Epidermal melanocyte (primary cell): ENCODE measurements around the gene ARHGAP27.
A peak's percentile ranks its signal among the peaks of the same experiment; 100 is the strongest.

ENCODE experiments used
- DNase-seq: peaks from one replicate; pipeline ENCODE4 v3.0.0; 2011; ENCODE audit warnings: low spot score; ENCODE audit not compliant: insufficient read length

The ARHGAP27 gene

GRCh38 chr17:45388604-45389325 lies 43.9 kb downstream of the ARHGAP27 start:
- DNase-seq = no peak

- DNase-seq = no peak
Observed at GRCh38 chr17:45387739-45388138, 44.9 kb downstream of the ARHGAP27 start.

GRCh38 chr17:45386178-45386577 lies 46.5 kb downstream of the ARHGAP27 start:
- DNase-seq = no peak

GRCh38 chr17:45385331-45385997 lies 47.2 kb downstream of the ARHGAP27 start:
- DNase-seq = peak; percentile 79

- no peak for DNase-seq
Observed at GRCh38 chr17:45384789-45385262, 47.8 kb downstream of the ARHGAP27 start.

GRCh38 chr17:45384047-45384788 lies 48.5 kb downstream of the ARHGAP27 start:
- DNase-seq = no peak

- no peak for DNase-seq
Observed at GRCh38 chr17:45383003-45383402, 49.7 kb downstream of the ARHGAP27 start.

- DNase-seq = no peak
Observed at GRCh38 chr17:45382226-45382625, 50.4 kb downstream of the ARHGAP27 start.

GRCh38 chr17:45380991-45381390 lies 51.7 kb downstream of the ARHGAP27 start:
- DNase-seq = no peak

- DNase-seq = no peak
Observed at GRCh38 chr17:45380046-45380765, 52.5 kb downstream of the ARHGAP27 start.

GRCh38 chr17:45377401-45377800 lies 55.3 kb downstream of the ARHGAP27 start:
- no peak for DNase-seq

GRCh38 chr17:45376171-45377005 lies 56.3 kb downstream of the ARHGAP27 start:
- no peak for DNase-seq

GRCh38 chr17:45374501-45374900 lies 58.2 kb downstream of the ARHGAP27 start:
- no peak for DNase-seq

GRCh38 chr17:45372325-45372869 lies 60.3 kb downstream of the ARHGAP27 start:
- DNase-seq = no peak

- DNase-seq = peak; percentile 90
Observed at GRCh38 chr17:45371414-45372324, 61.0 kb downstream of the ARHGAP27 start.

- no peak for DNase-seq
Observed at GRCh38 chr17:45370949-45371413, 61.7 kb downstream of the ARHGAP27 start.

- no peak for DNase-seq
Observed at GRCh38 chr17:45369421-45369820, 63.2 kb downstream of the ARHGAP27 start.

- no peak for DNase-seq
Observed at GRCh38 chr17:45368651-45369050, 64.0 kb downstream of the ARHGAP27 start.

GRCh38 chr17:45367216-45367615 lies 65.5 kb downstream of the ARHGAP27 start:
- no peak for DNase-seq
